HFFc6 (cell line): ENCODE measurements around the gene RXFP3. TPM values are rescaled to one million over a fixed set of nuclear protein-coding genes. Genes with fewer than 3 reads are reported as not detected.
A peak's percentile ranks its signal among the peaks of the same experiment; 100 is the strongest.

ENCODE experiments used
- DNase-seq: peaks from one replicate; pipeline ENCODE4 v3.0.0-alpha.2; 2018
- H3K27ac Mint-ChIP-seq: 2 replicates; pipeline ENCODE4 v1.8.0; 2020; ENCODE audit warnings: mild to moderate bottlenecking, mixed read lengths
- H3K27me3 Mint-ChIP-seq: 2 replicates; pipeline ENCODE4 v1.8.0; 2021; ENCODE audit warnings: mild to moderate bottlenecking, moderate library complexity, mixed read lengths; ENCODE audit not compliant: insufficient read depth
- H3K36me3 Mint-ChIP-seq: 2 replicates; pipeline ENCODE4 v1.8.0; 2021; ENCODE audit warnings: low read depth, mixed read lengths
- H3K4me1 Mint-ChIP-seq: 2 replicates; pipeline ENCODE4 v1.8.0; 2020; ENCODE audit warnings: low read depth, mixed read lengths
- H3K4me3 Mint-ChIP-seq: 2 replicates; pipeline ENCODE4 v1.8.0; 2020; ENCODE audit warnings: mild to moderate bottlenecking, moderate library complexity, mixed read lengths
- H3K9me3 Mint-ChIP-seq: 2 replicates; pipeline ENCODE4 v1.8.0; 2020; ENCODE audit warnings: mild to moderate bottlenecking, mixed read lengths
- CTCF ChIP-seq: fragments of 200-600 bp; sonication (generic); IDR thresholded peaks from 2 replicates; pipeline ENCODE4 v1.5.0; 2021; ENCODE audit warnings: antibody characterized with exemption, mild to moderate bottlenecking
- total RNA-seq, 6 experiments: library from RNA; stranded (reverse); fragmentation: NEBNext Ultra II Directional; extraction: Animal tissue kit (Norgen Biotek cat#: 25700); gene quantifications; 2 replicates in 1 of 6; 3 replicates in 5 of 6; pipeline ENCODE4 v1.2.3, GENCODE V29; 2021

Gene RXFP3
- total RNA-seq, 6 experiments from 2014 or later, result not detected

GRCh38 chr5:33937017-33937706 is 976 bp downstream of the RXFP3 start:
- H3K27ac Mint-ChIP-seq, result no peak overlapping the region
- no peaks in the 10 kb centered on the region for H3K36me3 Mint-ChIP-seq
- no peaks in the 10 kb centered on the region for H3K9me3 Mint-ChIP-seq
- H3K4me3 Mint-ChIP-seq, result no peak overlapping the region; the same call in 1 of the 2 replicates
- H3K4me1 Mint-ChIP-seq, result peaks cover 44% of the 10 kb centered on the region
- no peak for DNase-seq
- peaks cover 37% of the 10 kb centered on the region for H3K27me3 Mint-ChIP-seq
- no peak for TF ChIP-seq CTCF

GRCh38 chr5:33937707-33938506 is 1.7 kb downstream of the RXFP3 start:
- no peak for TF ChIP-seq CTCF
- no peaks in the 10 kb centered on the region for H3K36me3 Mint-ChIP-seq
- peaks cover 40% of the 10 kb centered on the region for H3K27me3 Mint-ChIP-seq
- no peak for DNase-seq
- no peaks in the 10 kb centered on the region for H3K9me3 Mint-ChIP-seq
- peaks cover 46% of the 10 kb centered on the region for H3K4me1 Mint-ChIP-seq
- no peak overlapping the region for H3K27ac Mint-ChIP-seq
- no peak overlapping the region for H3K4me3 Mint-ChIP-seq

- Mint-ChIP-seq H3K27me3 (peaks cover 40% of the 10 kb centered on the region), H3K9me3 (no peaks in the 10 kb centered on the region), H3K4me3 (no peak overlapping the region), H3K27ac (no peak overlapping the region), H3K36me3 (no peaks in the 10 kb centered on the region), H3K4me1 (peaks cover 46% of the 10 kb centered on the region)
- TF ChIP-seq CTCF, result no peak
- DNase-seq, result no peak
Observed at GRCh38 chr5:33938507-33938796, 2.3 kb downstream of the RXFP3 start.

- Mint-ChIP-seq H3K36me3 (no peaks in the 10 kb centered on the region), H3K27me3 (peaks cover 40% of the 10 kb centered on the region), H3K4me3 (no peak overlapping the region), H3K27ac (no peak overlapping the region), H3K4me1 (peaks cover 44% of the 10 kb centered on the region), H3K9me3 (no peaks in the 10 kb centered on the region)
- TF ChIP-seq CTCF, result no peak
- no peak for DNase-seq
Observed at GRCh38 chr5:33938881-33939280, 2.7 kb downstream of the RXFP3 start.

DNA sequence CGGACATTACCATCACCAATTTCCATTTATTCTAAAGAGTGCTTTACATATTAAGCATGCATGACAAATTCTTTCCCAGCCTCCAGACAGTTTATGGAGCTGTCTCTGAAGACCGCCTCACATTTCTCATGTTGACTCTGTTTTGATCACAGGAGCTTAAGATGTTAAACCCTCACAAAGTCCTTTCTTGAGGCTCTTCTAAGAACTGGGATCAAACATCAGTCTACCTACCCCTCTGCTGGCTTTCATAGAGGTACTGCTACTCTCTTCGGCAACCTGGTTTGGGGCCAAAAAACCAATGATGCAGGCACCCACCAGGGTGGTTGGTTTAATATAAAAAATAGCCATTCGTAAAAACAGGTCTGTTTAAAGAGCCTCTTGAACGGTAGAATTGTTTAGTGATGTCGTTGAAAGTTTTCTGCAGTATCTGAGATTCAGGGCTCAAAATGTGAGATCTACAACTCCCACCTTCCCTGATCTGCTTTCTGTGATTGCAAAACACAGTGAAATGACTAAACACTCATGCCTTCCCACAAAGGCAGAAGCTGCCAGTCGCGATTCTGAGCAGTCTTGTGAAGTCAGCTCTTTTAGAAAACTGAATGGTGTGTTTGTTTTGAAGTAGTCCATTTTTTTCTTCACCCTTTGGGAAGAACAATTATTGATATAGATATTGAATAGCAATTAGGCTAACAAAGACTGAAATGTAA is 3.5 kb downstream of the RXFP3 start:
- no peak for TF ChIP-seq CTCF
- peak; percentile 10 for DNase-seq
- Mint-ChIP-seq H3K27me3 (peaks cover 40% of the 10 kb centered on the region), H3K4me3 (no peak overlapping the region), H3K27ac (no peak overlapping the region), H3K36me3 (no peaks in the 10 kb centered on the region), H3K4me1 (peaks cover 36% of the 10 kb centered on the region), H3K9me3 (no peaks in the 10 kb centered on the region)
